ENCODE results near the gene CMBL. TPM values are rescaled to one million over a fixed set of nuclear protein-coding genes. Genes with fewer than 3 reads are reported as not detected.

Gene CMBL
- total RNA-seq, 1 donor from 2014 or later = 24.0 TPM

- H3K27ac Mint-ChIP-seq (ENCODE audit: unreplicated experiment) = no peak overlapping the region
- peaks cover 20% of the 10 kb centered on the region for H3K4me1 Mint-ChIP-seq
- no peak for TF ChIP-seq CTCF (conservative IDR thresholded peaks at IDR 0.05)
- no peak overlapping the region for H3K4me3 Mint-ChIP-seq
- no peaks in the 10 kb centered on the region for H3K9me3 Mint-ChIP-seq
- H3K36me3 Mint-ChIP-seq (ENCODE audit: low read depth) = peaks cover 3% of the 10 kb centered on the region
- no peaks in the 10 kb centered on the region for H3K27me3 Mint-ChIP-seq (ENCODE audit: low read depth)
- DNase-seq (ENCODE audit: low read depth, low spot score) = no peak
Measured at GRCh38 chr5:10303699-10304170, 4.0 kb downstream of the CMBL start.

GRCh38 chr5:10303201-10303600 lies 4.5 kb downstream of the CMBL start:
- H3K9me3 Mint-ChIP-seq = no peaks in the 10 kb centered on the region
- H3K4me3 Mint-ChIP-seq = no peak overlapping the region
- TF ChIP-seq CTCF (conservative IDR thresholded peaks at IDR 0.05) = no peak
- DNase-seq (ENCODE audit: low read depth, low spot score) = no peak
- H3K4me1 Mint-ChIP-seq = peaks cover 20% of the 10 kb centered on the region
- H3K27me3 Mint-ChIP-seq (ENCODE audit: low read depth) = no peaks in the 10 kb centered on the region
- H3K27ac Mint-ChIP-seq (ENCODE audit: unreplicated experiment) = no peak overlapping the region
- H3K36me3 Mint-ChIP-seq (ENCODE audit: low read depth) = peaks cover 3% of the 10 kb centered on the region

GRCh38 chr5:10301842-10302610 lies 5.7 kb downstream of the CMBL start:
- H3K27me3 Mint-ChIP-seq (ENCODE audit: low read depth) = no peaks in the 10 kb centered on the region
- peaks cover 22% of the 10 kb centered on the region for H3K4me1 Mint-ChIP-seq
- no peak overlapping the region for H3K4me3 Mint-ChIP-seq
- DNase-seq (ENCODE audit: low read depth, low spot score) = no peak
- no peak for TF ChIP-seq CTCF (conservative IDR thresholded peaks at IDR 0.05)
- H3K9me3 Mint-ChIP-seq = no peaks in the 10 kb centered on the region
- H3K27ac Mint-ChIP-seq (ENCODE audit: unreplicated experiment) = no peak overlapping the region
- H3K36me3 Mint-ChIP-seq (ENCODE audit: low read depth) = peaks cover 3% of the 10 kb centered on the region

GRCh38 chr5:10301266-10301665 lies 6.4 kb downstream of the CMBL start:
- Mint-ChIP-seq H3K4me3 (no peak overlapping the region), H3K9me3 (no peaks in the 10 kb centered on the region), H3K27ac (ENCODE audit: unreplicated experiment) (no peak overlapping the region), H3K36me3 (ENCODE audit: low read depth) (peaks cover 5% of the 10 kb centered on the region), H3K4me1 (peaks cover 15% of the 10 kb centered on the region), H3K27me3 (ENCODE audit: low read depth) (no peaks in the 10 kb centered on the region)
- no peak for TF ChIP-seq CTCF (conservative IDR thresholded peaks at IDR 0.05)
- no peak for DNase-seq (ENCODE audit: low read depth, low spot score)

GRCh38 chr5:10300246-10300645 lies 7.5 kb downstream of the CMBL start:
- Mint-ChIP-seq H3K9me3 (no peaks in the 10 kb centered on the region), H3K27me3 (ENCODE audit: low read depth) (no peaks in the 10 kb centered on the region), H3K36me3 (ENCODE audit: low read depth) (peaks cover 5% of the 10 kb centered on the region), H3K4me1 (peaks cover 10% of the 10 kb centered on the region), H3K4me3 (no peak overlapping the region), H3K27ac (ENCODE audit: unreplicated experiment) (no peak overlapping the region)
- DNase-seq (ENCODE audit: low read depth, low spot score) = no peak
- no peak for TF ChIP-seq CTCF (conservative IDR thresholded peaks at IDR 0.05)
